ENCODE data around the gene CD302. TPM values are rescaled to one million over a fixed set of nuclear protein-coding genes. Genes with fewer than 3 reads are reported as not detected.

CD302 gene
- total RNA-seq, 2 donors from 2014 or later = 30.0 to 31.1 TPM

DNA sequence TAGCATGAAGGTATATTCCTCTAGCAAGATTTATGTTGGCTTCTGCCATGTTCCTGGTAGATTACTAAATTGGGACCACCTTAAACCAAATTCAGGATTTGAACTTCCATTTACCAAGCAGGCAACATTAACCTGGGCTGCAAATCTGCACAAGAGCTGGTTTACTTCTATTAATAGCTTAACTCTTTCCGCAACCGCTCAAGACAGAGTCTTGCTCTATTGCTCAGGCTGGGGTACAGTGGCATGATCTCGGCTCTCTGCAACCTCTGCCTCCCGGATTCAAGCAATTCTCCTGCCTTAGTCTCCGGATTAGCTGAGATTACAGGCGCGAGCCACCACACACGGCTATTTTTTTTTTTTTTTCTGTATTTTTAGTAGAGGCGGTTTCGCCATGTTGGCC is 77.3 kb downstream of the CD302 start:
- H3K36me3 ChIP-seq (replicated peaks in 1 of 2; ENCODE audit: insufficient read depth in 1 of 2, low read depth in 2 of 2) = no peaks in the 10 kb centered on the region
- no peaks in the 10 kb centered on the region for H3K27me3 ChIP-seq
- intact Hi-C loops (cut with DNase I) = no loop called here
- TF ChIP-seq, protein P1, sequence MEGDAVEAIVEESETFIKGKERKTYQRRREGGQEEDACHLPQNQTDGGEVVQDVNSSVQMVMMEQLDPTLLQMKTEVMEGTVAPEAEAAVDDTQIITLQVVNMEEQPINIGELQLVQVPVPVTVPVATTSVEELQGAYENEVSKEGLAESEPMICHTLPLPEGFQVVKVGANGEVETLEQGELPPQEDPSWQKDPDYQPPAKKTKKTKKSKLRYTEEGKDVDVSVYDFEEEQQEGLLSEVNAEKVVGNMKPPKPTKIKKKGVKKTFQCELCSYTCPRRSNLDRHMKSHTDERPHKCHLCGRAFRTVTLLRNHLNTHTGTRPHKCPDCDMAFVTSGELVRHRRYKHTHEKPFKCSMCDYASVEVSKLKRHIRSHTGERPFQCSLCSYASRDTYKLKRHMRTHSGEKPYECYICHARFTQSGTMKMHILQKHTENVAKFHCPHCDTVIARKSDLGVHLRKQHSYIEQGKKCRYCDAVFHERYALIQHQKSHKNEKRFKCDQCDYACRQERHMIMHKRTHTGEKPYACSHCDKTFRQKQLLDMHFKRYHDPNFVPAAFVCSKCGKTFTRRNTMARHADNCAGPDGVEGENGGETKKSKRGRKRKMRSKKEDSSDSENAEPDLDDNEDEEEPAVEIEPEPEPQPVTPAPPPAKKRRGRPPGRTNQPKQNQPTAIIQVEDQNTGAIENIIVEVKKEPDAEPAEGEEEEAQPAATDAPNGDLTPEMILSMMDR (IDR thresholded peaks at IDR 0.05) = no peak
- no peak for TF ChIP-seq POLR2A (IDR thresholded peaks at IDR 0.05)
- ATAC-seq = no peak
- H3K27ac ChIP-seq = no peak overlapping the region
- 89 to 93% methylated on average over 10 of the region's 10 CpGs for WGBS, 2 donors
- H3K4me3 ChIP-seq = no peak overlapping the region
- H3K4me1 ChIP-seq = peaks cover 33% of the 10 kb centered on the region
- no peak for DNase-seq
- H3K9me3 ChIP-seq = no peaks in the 10 kb centered on the region

Other genes starting within 250 kb of the CD302 start
- gene BAZ2B, start 181.7 kb downstream of the CD302 start, total RNA-seq = 100 to 1,000 TPM in 1 of 2 donors, 10 to 100 TPM in 1; 62.5 to 104 TPM
- 10 to 100 TPM; 36.6 to 36.9 TPM for gene MARCHF7, start 85.7 kb downstream of the CD302 start, total RNA-seq
- gene LY75, start 106.5 kb upstream of the CD302 start, total RNA-seq = 1 to 10 TPM in 1 of 2 donors, not detected in 1; 2.9 TPM

Measured in body of pancreas (tissue), 4 donors.